Liver (tissue), 9 donors: ENCODE measurements around the gene COQ2. TPM values are rescaled to one million over a fixed set of nuclear protein-coding genes. Genes with fewer than 3 reads are reported as not detected.

Experiments used
- DNase-seq: peaks from one replicate; pipeline ENCODE4 v3.0.0-alpha.2; 2017; ENCODE audit warnings: low spot score
- H3K27ac ChIP-seq, 2 donors: one replicate each; pipeline ENCODE4 v1.7.0; 2013; ENCODE audit warnings: inconsistent platforms in 2 of 2, low read length in 2 of 2, control low read depth in 1 of 2, low read depth in 1 of 2, mild to moderate bottlenecking in 1 of 2
- H3K27me3 ChIP-seq, 4 donors: one replicate each; pipeline versions ENCODE4 v1.6.1 to v1.7.0; 2013; ENCODE audit warnings: low read length in 3 of 4, inconsistent platforms in 1 of 4, mild to moderate bottlenecking in 1 of 4, moderate library complexity in 1 of 4; ENCODE audit not compliant: control insufficient read depth in 4 of 4, insufficient read depth in 4 of 4
- H3K36me3 ChIP-seq, 4 donors: one replicate each; pipeline versions ENCODE4 v1.6.1 to v1.7.0; 2013; ENCODE audit warnings: low read length in 3 of 4, mild to moderate bottlenecking in 3 of 4, low read depth in 1 of 4, moderate library complexity in 1 of 4; ENCODE audit not compliant: control insufficient read depth in 4 of 4, insufficient read depth in 3 of 4
- H3K4me1 ChIP-seq, 4 donors: one replicate each; pipeline versions ENCODE4 v1.6.1 to v1.7.0; 2013; ENCODE audit warnings: low read length in 3 of 4, mild to moderate bottlenecking in 3 of 4, moderate library complexity in 1 of 4; ENCODE audit not compliant: control insufficient read depth in 4 of 4, insufficient read depth in 4 of 4
- H3K4me3 ChIP-seq, 3 donors: one replicate each; pipeline versions ENCODE4 v1.6.1 to v1.7.0; 2013; ENCODE audit warnings: low read length in 3 of 3, control low read depth in 1 of 3, low read depth in 1 of 3, mild to moderate bottlenecking in 1 of 3
- H3K9ac ChIP-seq, 2 donors: one replicate each; pipeline ENCODE4 v1.7.0; 2013; ENCODE audit warnings: low read length in 2 of 2, mild to moderate bottlenecking in 2 of 2, moderate library complexity in 2 of 2, control low read depth in 1 of 2, low read depth in 1 of 2
- H3K9me3 ChIP-seq, 4 donors: one replicate each; pipeline versions ENCODE4 v1.6.1 to v1.7.0; 2013; ENCODE audit warnings: low read length in 3 of 4; ENCODE audit not compliant: control insufficient read depth in 4 of 4
- EGR1 ChIP-seq, 2 donors: IDR thresholded peaks; 2 replicates each; pipeline ENCODE4 v1.6.1; 2016 to 2018; ENCODE audit warnings: antibody characterized with exemption in 2 of 2, low read depth in 2 of 2
- FOXA1 ChIP-seq: IDR thresholded peaks from 2 replicates; pipeline ENCODE4 v1.6.1; 2016; ENCODE audit warnings: antibody characterized with exemption
- FOXA2 ChIP-seq: IDR thresholded peaks from 2 replicates; pipeline ENCODE4 v1.6.1; 2016; ENCODE audit warnings: antibody characterized with exemption
- GABPA ChIP-seq, 2 donors: IDR thresholded peaks in 1 of 2; conservative IDR thresholded peaks in 1 of 2; 2 replicates each; pipeline ENCODE4 v1.6.1; 2016; ENCODE audit warnings: antibody characterized with exemption in 2 of 2, mild to moderate bottlenecking in 1 of 2, moderate library complexity in 1 of 2
- HNF4A ChIP-seq, 2 donors: conservative IDR thresholded peaks; 2 replicates each; pipeline ENCODE4 v1.6.1; 2016; ENCODE audit warnings: antibody characterized with exemption in 2 of 2, mild to moderate bottlenecking in 2 of 2
- HNF4G ChIP-seq: IDR thresholded peaks from 2 replicates; pipeline ENCODE4 v1.6.1; 2016; ENCODE audit warnings: antibody characterized with exemption
- JUND ChIP-seq, 2 donors: IDR thresholded peaks; 2 replicates each; pipeline ENCODE4 v1.6.1; 2016; ENCODE audit warnings: antibody characterized with exemption in 2 of 2
- NR2F2 ChIP-seq: IDR thresholded peaks from 2 replicates; pipeline ENCODE4 v1.6.1; 2016; ENCODE audit warnings: antibody characterized with exemption
- RAD21 ChIP-seq, 2 donors: IDR thresholded peaks; 2 replicates each; pipeline ENCODE4 v1.6.1; 2016; ENCODE audit warnings: antibody characterized with exemption in 2 of 2, mild to moderate bottlenecking in 2 of 2
- RXRA ChIP-seq, 2 donors: IDR thresholded peaks; 2 replicates each; pipeline ENCODE4 v1.6.1; 2017 to 2018; ENCODE audit warnings: antibody characterized with exemption in 2 of 2, mild to moderate bottlenecking in 1 of 2
- SP1 ChIP-seq: IDR thresholded peaks from 2 replicates; pipeline ENCODE4 v1.6.1; 2018; ENCODE audit warnings: antibody characterized with exemption, mild to moderate bottlenecking
- TAF1 ChIP-seq: conservative IDR thresholded peaks from 2 replicates; pipeline ENCODE4 v1.6.1; 2016; ENCODE audit warnings: antibody characterized with exemption, mild to moderate bottlenecking
- YY1 ChIP-seq: IDR thresholded peaks from 2 replicates; pipeline ENCODE4 v1.6.1; 2016; ENCODE audit warnings: antibody characterized with exemption, mild to moderate bottlenecking
- WGBS: extraction: QIAGEN DNeasy Blood & Tissue Kit; methylation state at CpG from one replicate; pipeline ENCODE4 v1.1.7; 2013; 5-methylcytosine and 5-hydroxymethylcytosine counted together
- polyA plus RNA-seq, 2 donors: library from polyadenylated mRNA; stranded (reverse) in 1 of 2; unstranded in 1 of 2; fragments of 200-250 nt in 1 of 2; fragments of >200 nt in 1 of 2; fragmentation: Nextera tagmentation in 1 of 2; extraction: Ambion mirVana in 1 of 2; gene quantifications; one replicate each; pipeline versions ENCODE4 v1.2.1 to v1.2.3, GENCODE V29; 2013 to 2015
- total RNA-seq, 2 donors: library from RNA; depleted of rRNA; stranded (reverse); fragments of >200 nt; gene quantifications; one replicate each; pipeline ENCODE4 v1.2.3, GENCODE V29; 2014
- TF ChIP-seq, protein P1 (sequence below): fragments of 150-350 bp; IDR thresholded peaks from 2 replicates; pipeline ENCODE4 v1.5.1; 2017; ENCODE audit warnings: improper control_type of control experiment, low read depth, low read length; ENCODE audit not compliant: missing input control
- TF ChIP-seq, protein P2 (sequence below): IDR thresholded peaks from 2 replicates; pipeline ENCODE4 v1.6.1; 2016; ENCODE audit warnings: antibody characterized with exemption, mild to moderate bottlenecking
- TF ChIP-seq, protein P3 (sequence below): IDR thresholded peaks from 2 replicates; pipeline ENCODE4 v1.6.1; 2016; ENCODE audit warnings: antibody characterized with exemption
- TF ChIP-seq, protein P4 (sequence below): IDR thresholded peaks from 2 replicates; pipeline ENCODE4 v1.6.1; 2016; ENCODE audit warnings: antibody characterized with exemption
- donor health status: healthy.
- donor health status: healthy.
- donor health status: healthy.
- donor health status: healthy.
- donor health status: healthy.

COQ2 gene
- total and polyA plus RNA-seq, 4 donors, result 8.6 to 13.6 (median 10.8) TPM

DNA sequence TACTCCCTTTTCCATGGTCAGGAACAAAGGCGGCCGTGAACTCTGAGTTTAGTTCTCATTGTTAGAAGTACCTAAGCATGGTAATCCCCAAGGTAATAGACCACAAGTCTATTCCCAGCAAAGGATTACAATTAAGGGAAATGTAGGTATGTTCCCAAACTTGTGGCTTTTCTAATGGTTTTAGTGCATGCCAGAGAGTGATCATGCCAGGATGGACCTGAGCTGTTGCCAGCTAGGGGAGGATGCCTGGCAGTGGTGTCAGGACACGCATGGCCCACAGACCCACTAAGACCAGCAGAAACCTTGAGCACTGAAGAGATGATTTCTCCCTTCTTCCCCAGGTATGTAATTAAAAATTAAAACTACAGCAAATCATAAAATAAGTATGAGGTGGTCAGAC, 60.8 kb downstream of the COQ2 start:
- no peaks in the 10 kb centered on the region for H3K4me1 ChIP-seq
- no peak overlapping the region for H3K4me3 ChIP-seq
- no peaks in the 10 kb centered on the region for H3K9me3 ChIP-seq
- no peak overlapping the region for H3K27ac ChIP-seq
- DNase-seq, result no peak
- 98% methylated on average over 3 of the region's 3 CpGs for WGBS
- TF ChIP-seq TAF1, result no peak
- no peak for TF ChIP-seq HNF4G
- TF ChIP-seq FOXA1, result no peak
- no peak for TF ChIP-seq FOXA2
- TF ChIP-seq RXRA (IDR thresholded peaks at IDR 0.05), result no peak
- TF ChIP-seq, protein P1, sequence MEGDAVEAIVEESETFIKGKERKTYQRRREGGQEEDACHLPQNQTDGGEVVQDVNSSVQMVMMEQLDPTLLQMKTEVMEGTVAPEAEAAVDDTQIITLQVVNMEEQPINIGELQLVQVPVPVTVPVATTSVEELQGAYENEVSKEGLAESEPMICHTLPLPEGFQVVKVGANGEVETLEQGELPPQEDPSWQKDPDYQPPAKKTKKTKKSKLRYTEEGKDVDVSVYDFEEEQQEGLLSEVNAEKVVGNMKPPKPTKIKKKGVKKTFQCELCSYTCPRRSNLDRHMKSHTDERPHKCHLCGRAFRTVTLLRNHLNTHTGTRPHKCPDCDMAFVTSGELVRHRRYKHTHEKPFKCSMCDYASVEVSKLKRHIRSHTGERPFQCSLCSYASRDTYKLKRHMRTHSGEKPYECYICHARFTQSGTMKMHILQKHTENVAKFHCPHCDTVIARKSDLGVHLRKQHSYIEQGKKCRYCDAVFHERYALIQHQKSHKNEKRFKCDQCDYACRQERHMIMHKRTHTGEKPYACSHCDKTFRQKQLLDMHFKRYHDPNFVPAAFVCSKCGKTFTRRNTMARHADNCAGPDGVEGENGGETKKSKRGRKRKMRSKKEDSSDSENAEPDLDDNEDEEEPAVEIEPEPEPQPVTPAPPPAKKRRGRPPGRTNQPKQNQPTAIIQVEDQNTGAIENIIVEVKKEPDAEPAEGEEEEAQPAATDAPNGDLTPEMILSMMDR, result no peak
- TF ChIP-seq RAD21 (IDR thresholded peaks at IDR 0.05), result no peak
- no peak for TF ChIP-seq HNF4A (conservative IDR thresholded peaks at IDR 0.05)
- TF ChIP-seq, protein P2, sequence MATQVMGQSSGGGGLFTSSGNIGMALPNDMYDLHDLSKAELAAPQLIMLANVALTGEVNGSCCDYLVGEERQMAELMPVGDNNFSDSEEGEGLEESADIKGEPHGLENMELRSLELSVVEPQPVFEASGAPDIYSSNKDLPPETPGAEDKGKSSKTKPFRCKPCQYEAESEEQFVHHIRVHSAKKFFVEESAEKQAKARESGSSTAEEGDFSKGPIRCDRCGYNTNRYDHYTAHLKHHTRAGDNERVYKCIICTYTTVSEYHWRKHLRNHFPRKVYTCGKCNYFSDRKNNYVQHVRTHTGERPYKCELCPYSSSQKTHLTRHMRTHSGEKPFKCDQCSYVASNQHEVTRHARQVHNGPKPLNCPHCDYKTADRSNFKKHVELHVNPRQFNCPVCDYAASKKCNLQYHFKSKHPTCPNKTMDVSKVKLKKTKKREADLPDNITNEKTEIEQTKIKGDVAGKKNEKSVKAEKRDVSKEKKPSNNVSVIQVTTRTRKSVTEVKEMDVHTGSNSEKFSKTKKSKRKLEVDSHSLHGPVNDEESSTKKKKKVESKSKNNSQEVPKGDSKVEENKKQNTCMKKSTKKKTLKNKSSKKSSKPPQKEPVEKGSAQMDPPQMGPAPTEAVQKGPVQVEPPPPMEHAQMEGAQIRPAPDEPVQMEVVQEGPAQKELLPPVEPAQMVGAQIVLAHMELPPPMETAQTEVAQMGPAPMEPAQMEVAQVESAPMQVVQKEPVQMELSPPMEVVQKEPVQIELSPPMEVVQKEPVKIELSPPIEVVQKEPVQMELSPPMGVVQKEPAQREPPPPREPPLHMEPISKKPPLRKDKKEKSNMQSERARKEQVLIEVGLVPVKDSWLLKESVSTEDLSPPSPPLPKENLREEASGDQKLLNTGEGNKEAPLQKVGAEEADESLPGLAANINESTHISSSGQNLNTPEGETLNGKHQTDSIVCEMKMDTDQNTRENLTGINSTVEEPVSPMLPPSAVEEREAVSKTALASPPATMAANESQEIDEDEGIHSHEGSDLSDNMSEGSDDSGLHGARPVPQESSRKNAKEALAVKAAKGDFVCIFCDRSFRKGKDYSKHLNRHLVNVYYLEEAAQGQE, result no peak
- no peak for TF ChIP-seq SP1
- TF ChIP-seq EGR1 (IDR thresholded peaks at IDR 0.05; ENCODE audit: low read depth in 2 of 2), result no peak
- TF ChIP-seq, protein P3, sequence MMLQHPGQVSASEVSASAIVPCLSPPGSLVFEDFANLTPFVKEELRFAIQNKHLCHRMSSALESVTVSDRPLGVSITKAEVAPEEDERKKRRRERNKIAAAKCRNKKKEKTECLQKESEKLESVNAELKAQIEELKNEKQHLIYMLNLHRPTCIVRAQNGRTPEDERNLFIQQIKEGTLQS, result no peak
- no peak for TF ChIP-seq NR2F2
- TF ChIP-seq GABPA (IDR thresholded peaks at IDR 0.05 in 1 of 2, conservative IDR thresholded peaks at IDR 0.05 in 1 of 2), result no peak
- no peak for TF ChIP-seq JUND (IDR thresholded peaks at IDR 0.05)
- H3K9ac ChIP-seq, result no peak overlapping the region
- no peaks in the 10 kb centered on the region for H3K36me3 ChIP-seq
- no peaks in the 10 kb centered on the region for H3K27me3 ChIP-seq

DNA sequence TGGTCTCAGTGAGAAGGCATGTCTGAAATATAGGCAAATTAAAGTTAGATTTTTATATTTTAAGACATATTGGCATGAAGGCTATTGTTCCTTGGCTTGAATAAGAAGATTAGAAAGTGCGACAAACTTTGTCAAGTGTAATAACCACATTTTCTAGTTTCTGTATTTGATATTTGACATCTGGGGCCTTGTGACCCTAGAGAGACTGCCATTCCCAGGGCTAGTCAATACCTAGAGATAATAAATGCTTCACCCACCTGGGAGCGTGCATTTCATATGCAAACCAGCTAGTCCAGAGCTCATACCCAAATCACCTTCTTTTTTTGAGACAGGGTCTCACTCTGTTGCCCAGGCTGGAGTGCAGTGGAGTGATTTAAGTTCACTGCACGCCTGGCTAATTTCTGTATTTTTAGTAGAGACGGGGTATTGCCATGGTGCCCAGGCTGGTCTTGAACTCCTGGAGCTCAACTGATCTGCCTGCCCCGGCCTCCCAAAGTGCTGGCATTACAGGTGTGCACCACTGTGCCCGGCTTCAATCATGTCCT, 62.6 kb downstream of the COQ2 start:
- no peaks in the 10 kb centered on the region for H3K27me3 ChIP-seq
- no peak overlapping the region for H3K4me3 ChIP-seq
- H3K36me3 ChIP-seq, result no peaks in the 10 kb centered on the region
- no peaks in the 10 kb centered on the region for H3K9me3 ChIP-seq
- peaks cover 0 to 3% (median 0%) of the 10 kb centered on the region in 4 donors for H3K4me1 ChIP-seq
- no peak for DNase-seq
- 96% methylated on average over 6 of the region's 6 CpGs for WGBS
- H3K9ac ChIP-seq, result no peak overlapping the region
- no peak overlapping the region for H3K27ac ChIP-seq
- TF ChIP-seq NR2F2 (no peak), YY1 (no peak), SP1 (no peak), HNF4G (no peak), TAF1 (no peak), EGR1 (IDR thresholded peaks at IDR 0.05; ENCODE audit: low read depth in 2 of 2) (no peak), RXRA (IDR thresholded peaks at IDR 0.05) (no peak), HNF4A (conservative IDR thresholded peaks at IDR 0.05) (no peak), FOXA2 (no peak), GABPA (IDR thresholded peaks at IDR 0.05 in 1 of 2, conservative IDR thresholded peaks at IDR 0.05 in 1 of 2) (no peak), JUND (IDR thresholded peaks at IDR 0.05) (no peak)
- TF ChIP-seq, protein P4, sequence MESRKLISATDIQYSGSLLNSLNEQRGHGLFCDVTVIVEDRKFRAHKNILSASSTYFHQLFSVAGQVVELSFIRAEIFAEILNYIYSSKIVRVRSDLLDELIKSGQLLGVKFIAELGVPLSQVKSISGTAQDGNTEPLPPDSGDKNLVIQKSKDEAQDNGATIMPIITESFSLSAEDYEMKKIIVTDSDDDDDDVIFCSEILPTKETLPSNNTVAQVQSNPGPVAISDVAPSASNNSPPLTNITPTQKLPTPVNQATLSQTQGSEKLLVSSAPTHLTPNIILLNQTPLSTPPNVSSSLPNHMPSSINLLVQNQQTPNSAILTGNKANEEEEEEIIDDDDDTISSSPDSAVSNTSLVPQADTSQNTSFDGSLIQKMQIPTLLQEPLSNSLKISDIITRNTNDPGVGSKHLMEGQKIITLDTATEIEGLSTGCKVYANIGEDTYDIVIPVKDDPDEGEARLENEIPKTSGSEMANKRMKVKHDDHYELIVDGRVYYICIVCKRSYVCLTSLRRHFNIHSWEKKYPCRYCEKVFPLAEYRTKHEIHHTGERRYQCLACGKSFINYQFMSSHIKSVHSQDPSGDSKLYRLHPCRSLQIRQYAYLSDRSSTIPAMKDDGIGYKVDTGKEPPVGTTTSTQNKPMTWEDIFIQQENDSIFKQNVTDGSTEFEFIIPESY, result no peak
- TF ChIP-seq, protein P3, result no peak
- TF ChIP-seq, protein P2, result no peak
- TF ChIP-seq, protein P1, result no peak
